Common myeloid progenitor, CD34-positive (primary cell): ENCODE results near the gene RHOXF2.
"Not testable (repeated sequence)": the region's sequence is repeated elsewhere in the genome, so short reads cannot be mapped to it uniquely, and the experiment has no call there.

Source experiments
- CTCF ChIA-PET: fragments of 350-600 bp; sonication (Branson Sonifier 250); formaldehyde crosslinking; loops from one replicate; lab custom pipeline; 2021; ENCODE audit warnings: antibody characterized with exemption; lab: Charles Lee
- POLR2A ChIA-PET: fragments of 350-600 bp; sonication (Branson Sonifier 250); formaldehyde crosslinking; loops from one replicate; lab custom pipeline; 2021; ENCODE audit warnings: antibody characterized with exemption; lab: Charles Lee
- DNase-seq, 3 donors: peaks; one replicate each; pipeline versions ENCODE4 v3.0.0 to v3.0.0-alpha.2; 2013
- H3K27ac ChIP-seq, 2 experiments: 1 replicate in 1 of 2; 2 replicates in 1 of 2; pipeline ENCODE4 v1.7.0; 2013; ENCODE audit warnings: inconsistent platforms in 2 of 2, low read length in 2 of 2, mild to moderate bottlenecking in 2 of 2, low read depth in 1 of 2, moderate library complexity in 1 of 2; ENCODE audit not compliant: severe bottlenecking in 2 of 2, insufficient read depth in 1 of 2, poor library complexity in 1 of 2
- H3K27me3 ChIP-seq, 5 experiments: replicated peaks in 2 of 5; 1 replicate in 3 of 5; 2 replicates in 2 of 5; pipeline versions ENCODE4 v1.6.1 to v1.7.0; 2013; ENCODE audit warnings: low read length in 4 of 5, mild to moderate bottlenecking in 2 of 5, moderate library complexity in 2 of 5, inconsistent platforms in 1 of 5; ENCODE audit not compliant: insufficient read depth in 5 of 5, control insufficient read depth in 4 of 5
- H3K36me3 ChIP-seq, 4 experiments: 1 replicate in 2 of 4; 2 replicates in 2 of 4; pipeline versions ENCODE4 v1.6.1 to v1.7.0; 2013; ENCODE audit warnings: low read length in 3 of 4, control low read depth in 1 of 4, mild to moderate bottlenecking in 1 of 4; ENCODE audit not compliant: control insufficient read depth in 4 of 4, insufficient read depth in 4 of 4
- H3K4me1 ChIP-seq, 4 experiments: 1 replicate in 3 of 4; 2 replicates in 1 of 4; pipeline versions ENCODE4 v1.6.1 to v1.7.1; 2013; ENCODE audit warnings: low read length in 3 of 4, mild to moderate bottlenecking in 3 of 4, control low read depth in 1 of 4, inconsistent platforms in 1 of 4, moderate library complexity in 1 of 4; ENCODE audit not compliant: control insufficient read depth in 4 of 4, insufficient read depth in 4 of 4; ENCODE audit errors: control extremely low read depth in 1 of 4
- H3K4me3 ChIP-seq, 7 experiments: 1 replicate in 4 of 7; 2 replicates in 3 of 7; pipeline versions ENCODE4 v1.5.1 to v1.7.0; 2013; ENCODE audit warnings: mild to moderate bottlenecking in 7 of 7, low read length in 6 of 7, moderate library complexity in 6 of 7, inconsistent platforms in 2 of 7, low read depth in 2 of 7, control low read depth in 1 of 7; ENCODE audit not compliant: insufficient read depth in 4 of 7, control insufficient read depth in 1 of 7; ENCODE audit errors: extremely low read depth in 1 of 7
- H3K9me3 ChIP-seq, 5 experiments: 1 replicate in 4 of 5; 2 replicates in 1 of 5; pipeline versions ENCODE4 v1.6.1 to v1.7.1; 2013; ENCODE audit warnings: low read length in 4 of 5, mild to moderate bottlenecking in 2 of 5, inconsistent platforms in 1 of 5, low read depth in 1 of 5, moderate library complexity in 1 of 5; ENCODE audit not compliant: control insufficient read depth in 4 of 5, insufficient read depth in 2 of 5; ENCODE audit errors: control extremely low read depth in 1 of 5
- WGBS: methylation state at CpG from one replicate; pipeline ENCODE4 v1.1.5; 2013; ENCODE audit not compliant: insufficient coverage; 5-methylcytosine and 5-hydroxymethylcytosine counted together

The RHOXF2 gene

GRCh38 chrX:120196626-120197283 is 38.3 kb downstream of the RHOXF2 start:
- POLR2A ChIA-PET, H3K4me3 ChIP-seq, CTCF ChIA-PET, H3K36me3 ChIP-seq, H3K27me3 ChIP-seq, DNase-seq, H3K9me3 ChIP-seq, H3K27ac ChIP-seq, H3K4me1 ChIP-seq: not testable (repeated sequence)
- no CpG with 5 or more reads among the region's 8 CpGs for WGBS

GRCh38 chrX:120200851-120201250 is 42.4 kb downstream of the RHOXF2 start:
- ChIA-PET CTCF (no interaction called here), POLR2A (no interaction called here)
- WGBS = 91% methylated on average over 10 of the region's 11 CpGs
- H3K36me3 ChIP-seq = no peaks in the 10 kb centered on the region
- no peaks in the 10 kb centered on the region for H3K4me1 ChIP-seq
- H3K4me3 ChIP-seq = no peak overlapping the region
- H3K27ac ChIP-seq = no peak overlapping the region
- DNase-seq = no peak
- no peaks in the 10 kb centered on the region for H3K9me3 ChIP-seq
- peaks cover 0 to 14% (median 0%) of the 10 kb centered on the region in 5 experiments for H3K27me3 ChIP-seq

GRCh38 chrX:120205816-120206753 is 47.7 kb downstream of the RHOXF2 start:
- POLR2A ChIA-PET = no interaction called here

GRCh38 chrX:120207009-120207605 is 48.7 kb downstream of the RHOXF2 start:
- POLR2A ChIA-PET = no interaction called here
- Histone ChIP-seq H3K36me3 (no peaks in the 10 kb centered on the region), H3K27ac (no peak overlapping the region), H3K27me3 (peaks cover 0 to 9% (median 0%) of the 10 kb centered on the region in 5 experiments), H3K4me3 (no peak overlapping the region), H3K9me3 (no peaks in the 10 kb centered on the region), H3K4me1 (no peaks in the 10 kb centered on the region)
- 88% methylated on average over 8 of the region's 8 CpGs for WGBS
- DNase-seq = no peak
- CTCF ChIA-PET = interaction anchor here (1.3 kb wide), 1 partner anchor 21 kb away, joined by 3 read pairs; no protein-coding TSS in a partner anchor

More at GRCh38 chrX:120205816-120206753, 47.7 kb downstream of the RHOXF2 start:
- Histone ChIP-seq H3K36me3 (no peaks in the 10 kb centered on the region), H3K27ac (no peak overlapping the region), H3K4me1 (no peaks in the 10 kb centered on the region), H3K27me3 (peaks cover 0 to 9% (median 0%) of the 10 kb centered on the region in 5 experiments), H3K4me3 (no peak overlapping the region), H3K9me3 (no peaks in the 10 kb centered on the region)
- DNase-seq = no peak
- CTCF ChIA-PET = interaction anchor here (1.3 kb wide), 1 partner anchor 22 kb away, joined by 3 read pairs; no protein-coding TSS in a partner anchor
- 74% methylated on average over 8 of the region's 12 CpGs for WGBS

- POLR2A ChIA-PET = interaction anchor here (0.5 to 0.6 kb wide), 2 partner anchors 12 to 333 kb away, joined by 3 read pairs; no protein-coding TSS in a partner anchor
- Histone ChIP-seq H3K9me3 (no peaks in the 10 kb centered on the region), H3K27me3 (no peaks in the 10 kb centered on the region), H3K27ac (no peak overlapping the region), H3K4me1 (no peaks in the 10 kb centered on the region), H3K4me3 (no peak overlapping the region), H3K36me3 (no peaks in the 10 kb centered on the region)
- peak; percentile 57 to 81 (median 74) for DNase-seq
- CTCF ChIA-PET = interaction anchor here (0.8 to 2.1 kb wide), 10 partner anchors 9 to 237 kb away, joined by 3 to 6 read pairs (median 3); no protein-coding TSS in a partner anchor
- WGBS = 3% methylated on average over 4 of the region's 8 CpGs
Observed at GRCh38 chrX:120213438-120214265, 55.2 kb downstream of the RHOXF2 start.
